ENCODE measurements around the gene RIPPLY2. TPM values are rescaled to one million over a fixed set of nuclear protein-coding genes. Genes with fewer than 3 reads are reported as not detected.
"Not testable (repeated sequence)": the region's sequence is repeated elsewhere in the genome, so short reads cannot be mapped to it uniquely, and the experiment has no call there.

RIPPLY2 gene
- total RNA-seq, 1 donor from 2014 or later, result not detected

DNA sequence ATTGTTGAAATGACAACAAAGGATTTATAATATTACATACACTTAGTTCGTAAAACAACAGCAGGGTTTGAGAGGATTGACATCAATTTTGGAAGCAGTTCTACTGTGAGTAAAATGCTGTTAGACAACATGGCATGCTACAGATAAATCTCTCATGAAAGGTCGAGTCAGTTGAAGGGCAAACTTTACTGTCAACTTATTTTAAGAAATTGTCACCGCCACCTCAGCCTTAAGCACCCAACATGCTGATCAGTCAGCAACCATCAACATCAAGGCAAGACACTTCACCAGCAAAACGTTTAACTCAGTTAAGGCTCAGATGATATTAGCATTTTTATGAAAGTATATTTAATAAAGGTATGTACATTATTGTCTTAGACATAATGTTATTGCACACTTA, 37.4 kb downstream of the RIPPLY2 start:
- no peaks in the 10 kb centered on the region for H3K36me3 ChIP-seq
- intact Hi-C loops (cut with micrococcal nuclease), result no loop called here
- H3K4me1 ChIP-seq, result peaks cover 18% of the 10 kb centered on the region
- TF ChIP-seq, protein P1, sequence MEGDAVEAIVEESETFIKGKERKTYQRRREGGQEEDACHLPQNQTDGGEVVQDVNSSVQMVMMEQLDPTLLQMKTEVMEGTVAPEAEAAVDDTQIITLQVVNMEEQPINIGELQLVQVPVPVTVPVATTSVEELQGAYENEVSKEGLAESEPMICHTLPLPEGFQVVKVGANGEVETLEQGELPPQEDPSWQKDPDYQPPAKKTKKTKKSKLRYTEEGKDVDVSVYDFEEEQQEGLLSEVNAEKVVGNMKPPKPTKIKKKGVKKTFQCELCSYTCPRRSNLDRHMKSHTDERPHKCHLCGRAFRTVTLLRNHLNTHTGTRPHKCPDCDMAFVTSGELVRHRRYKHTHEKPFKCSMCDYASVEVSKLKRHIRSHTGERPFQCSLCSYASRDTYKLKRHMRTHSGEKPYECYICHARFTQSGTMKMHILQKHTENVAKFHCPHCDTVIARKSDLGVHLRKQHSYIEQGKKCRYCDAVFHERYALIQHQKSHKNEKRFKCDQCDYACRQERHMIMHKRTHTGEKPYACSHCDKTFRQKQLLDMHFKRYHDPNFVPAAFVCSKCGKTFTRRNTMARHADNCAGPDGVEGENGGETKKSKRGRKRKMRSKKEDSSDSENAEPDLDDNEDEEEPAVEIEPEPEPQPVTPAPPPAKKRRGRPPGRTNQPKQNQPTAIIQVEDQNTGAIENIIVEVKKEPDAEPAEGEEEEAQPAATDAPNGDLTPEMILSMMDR (IDR thresholded peaks at IDR 0.05; ENCODE audit: borderline replicate concordance), result no peak
- no peaks in the 10 kb centered on the region for H3K27me3 ChIP-seq (ENCODE audit: low read depth)
- DNase-seq, result no peak
- no peak overlapping the region for H3K27ac ChIP-seq (replicated peaks)
- peaks cover 9% of the 10 kb centered on the region for H3K9me3 ChIP-seq (replicated peaks)
- no peak overlapping the region for H3K4me3 ChIP-seq

DNA sequence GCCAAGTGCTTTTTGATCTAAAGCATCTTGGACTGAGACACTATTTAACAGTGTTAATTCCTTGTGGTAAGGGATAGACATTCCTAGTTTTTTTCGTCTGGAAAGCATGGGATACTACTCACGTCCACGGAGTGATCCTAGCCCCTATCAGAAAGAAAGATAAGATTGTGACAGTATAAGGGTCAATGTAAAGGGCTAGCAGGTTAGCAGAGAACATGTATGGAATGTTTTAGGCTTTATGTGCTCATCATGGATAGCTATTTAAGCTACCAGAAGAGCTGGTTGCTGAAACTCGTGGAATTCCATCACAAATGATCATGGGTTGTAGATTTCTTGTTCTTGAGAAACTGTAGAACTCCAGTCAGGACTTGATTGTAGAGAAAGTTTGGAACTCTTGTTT, 38.4 kb downstream of the RIPPLY2 start:
- H3K27ac ChIP-seq (replicated peaks), result no peak overlapping the region
- peaks cover 18% of the 10 kb centered on the region for H3K4me1 ChIP-seq
- TF ChIP-seq, protein P1 (IDR thresholded peaks at IDR 0.05; ENCODE audit: borderline replicate concordance), result no peak
- no peak for DNase-seq
- H3K9me3 ChIP-seq (replicated peaks), result peaks cover 9% of the 10 kb centered on the region
- no peaks in the 10 kb centered on the region for H3K27me3 ChIP-seq (ENCODE audit: low read depth)
- no peak overlapping the region for H3K4me3 ChIP-seq
- intact Hi-C loops (cut with micrococcal nuclease), result no loop called here
- H3K36me3 ChIP-seq, result peaks cover 4% of the 10 kb centered on the region

DNA sequence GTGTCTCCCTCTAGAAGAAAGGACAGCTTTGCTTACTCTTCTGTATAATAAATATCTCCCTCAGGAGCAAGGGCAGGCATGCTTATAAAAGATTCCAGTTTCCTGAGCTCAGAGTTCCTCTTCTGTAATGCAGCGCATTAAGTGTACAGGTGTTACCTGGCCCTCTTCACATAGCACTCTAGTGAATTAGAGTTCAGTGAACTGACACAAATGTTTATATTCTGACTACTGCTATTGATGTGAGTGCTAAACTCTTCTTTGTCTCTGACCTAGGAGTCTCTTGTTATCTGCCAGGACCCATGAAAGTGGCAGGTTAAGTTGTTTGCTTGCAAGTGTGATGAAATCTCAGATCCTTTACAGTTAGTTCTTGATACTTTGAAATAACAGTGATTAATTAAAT, 39.9 kb downstream of the RIPPLY2 start:
- Histone ChIP-seq H3K9me3 (replicated peaks) (peaks cover 19% of the 10 kb centered on the region), H3K27me3 (ENCODE audit: low read depth) (no peaks in the 10 kb centered on the region), H3K4me1 (peaks cover 18% of the 10 kb centered on the region), H3K4me3 (no peak overlapping the region), H3K36me3 (peaks cover 7% of the 10 kb centered on the region), H3K27ac (replicated peaks) (no peak overlapping the region)
- intact Hi-C loops (cut with micrococcal nuclease), result no loop called here
- TF ChIP-seq, protein P1 (IDR thresholded peaks at IDR 0.05; ENCODE audit: borderline replicate concordance), result no peak
- no peak for DNase-seq

DNA sequence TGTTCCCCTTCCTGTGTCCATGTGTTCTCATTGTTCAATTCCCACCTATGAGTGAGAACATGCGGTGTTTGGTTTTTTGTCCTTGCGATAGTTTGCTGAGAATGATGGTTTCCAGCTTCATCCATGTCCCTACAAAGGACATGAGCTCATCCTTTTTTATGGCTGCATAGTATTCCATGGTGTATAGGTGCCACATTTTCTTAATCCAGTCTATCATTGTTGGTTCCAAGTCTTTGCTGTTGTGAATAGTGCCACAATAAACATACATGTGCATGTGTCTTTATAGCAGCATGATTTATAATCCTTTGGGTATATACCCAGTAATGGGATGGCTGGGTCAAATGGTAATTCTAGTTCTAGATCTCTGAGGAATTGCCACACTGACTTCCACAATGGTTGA, 43.9 kb downstream of the RIPPLY2 start:
- H3K9me3 ChIP-seq (replicated peaks), result peaks cover 27% of the 10 kb centered on the region
- intact Hi-C loops (cut with micrococcal nuclease); DNase-seq; H3K27ac ChIP-seq (replicated peaks); H3K4me3 ChIP-seq; H3K4me1 ChIP-seq; H3K27me3 ChIP-seq (ENCODE audit: low read depth); H3K36me3 ChIP-seq: not testable (repeated sequence)

DNA sequence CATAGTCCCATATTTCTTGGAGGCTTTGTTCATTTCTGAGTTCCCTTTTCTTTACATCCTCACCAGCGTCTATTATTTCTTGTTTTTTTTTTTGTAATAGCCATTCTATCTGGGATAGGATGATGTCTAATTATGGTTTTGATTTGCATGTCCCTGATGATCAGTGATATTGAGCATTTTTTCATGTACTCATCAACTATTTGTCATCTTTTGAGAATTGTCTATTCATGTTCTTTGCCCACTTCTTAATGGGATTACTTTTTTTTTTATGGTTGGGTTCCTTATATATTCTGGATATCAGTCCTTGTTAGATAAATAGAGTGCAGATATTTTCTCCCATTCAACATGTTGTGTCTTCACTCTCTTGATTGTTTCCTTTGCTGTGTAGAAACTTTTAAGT, 48.5 kb downstream of the RIPPLY2 start:
- intact Hi-C loops (cut with micrococcal nuclease), result no loop called here
- H3K4me1 ChIP-seq, result no peaks in the 10 kb centered on the region
- peaks cover 59% of the 10 kb centered on the region for H3K9me3 ChIP-seq (replicated peaks)
- DNase-seq, result no peak
- no peak overlapping the region for H3K27ac ChIP-seq (replicated peaks)
- H3K27me3 ChIP-seq (ENCODE audit: low read depth), result no peaks in the 10 kb centered on the region
- no peak overlapping the region for H3K4me3 ChIP-seq
- peaks cover 2% of the 10 kb centered on the region for H3K36me3 ChIP-seq
- TF ChIP-seq, protein P1 (IDR thresholded peaks at IDR 0.05; ENCODE audit: borderline replicate concordance), result no peak

DNA sequence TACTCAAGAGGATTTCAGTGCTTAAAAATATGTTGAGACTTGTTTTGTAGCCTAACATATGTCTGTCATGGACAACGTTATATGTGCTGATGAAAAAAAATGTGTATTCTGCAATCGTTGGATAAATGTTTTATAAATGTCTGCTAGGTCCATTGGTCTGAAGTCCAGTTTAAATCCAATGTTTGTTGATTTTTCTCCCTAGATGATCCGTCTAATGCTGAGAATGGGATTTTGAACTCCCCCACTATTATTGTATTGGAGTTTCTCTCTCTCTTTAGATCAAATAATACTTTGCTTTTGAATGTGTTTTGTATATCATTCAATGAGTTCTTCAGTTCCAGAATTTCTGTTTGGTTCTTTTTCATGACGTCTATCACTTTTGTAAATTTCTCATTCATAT, 51.2 kb downstream of the RIPPLY2 start:
- intact Hi-C loops (cut with micrococcal nuclease), result no loop called here
- DNase-seq, result no peak
- H3K4me1 ChIP-seq, result no peaks in the 10 kb centered on the region
- TF ChIP-seq, protein P1 (IDR thresholded peaks at IDR 0.05; ENCODE audit: borderline replicate concordance), result no peak
- peaks cover 49% of the 10 kb centered on the region for H3K9me3 ChIP-seq (replicated peaks)
- H3K27ac ChIP-seq (replicated peaks), result no peak overlapping the region
- no peaks in the 10 kb centered on the region for H3K36me3 ChIP-seq
- no peaks in the 10 kb centered on the region for H3K27me3 ChIP-seq (ENCODE audit: low read depth)
- no peak overlapping the region for H3K4me3 ChIP-seq
